ENCODE results near the gene CYBC1.

DNA sequence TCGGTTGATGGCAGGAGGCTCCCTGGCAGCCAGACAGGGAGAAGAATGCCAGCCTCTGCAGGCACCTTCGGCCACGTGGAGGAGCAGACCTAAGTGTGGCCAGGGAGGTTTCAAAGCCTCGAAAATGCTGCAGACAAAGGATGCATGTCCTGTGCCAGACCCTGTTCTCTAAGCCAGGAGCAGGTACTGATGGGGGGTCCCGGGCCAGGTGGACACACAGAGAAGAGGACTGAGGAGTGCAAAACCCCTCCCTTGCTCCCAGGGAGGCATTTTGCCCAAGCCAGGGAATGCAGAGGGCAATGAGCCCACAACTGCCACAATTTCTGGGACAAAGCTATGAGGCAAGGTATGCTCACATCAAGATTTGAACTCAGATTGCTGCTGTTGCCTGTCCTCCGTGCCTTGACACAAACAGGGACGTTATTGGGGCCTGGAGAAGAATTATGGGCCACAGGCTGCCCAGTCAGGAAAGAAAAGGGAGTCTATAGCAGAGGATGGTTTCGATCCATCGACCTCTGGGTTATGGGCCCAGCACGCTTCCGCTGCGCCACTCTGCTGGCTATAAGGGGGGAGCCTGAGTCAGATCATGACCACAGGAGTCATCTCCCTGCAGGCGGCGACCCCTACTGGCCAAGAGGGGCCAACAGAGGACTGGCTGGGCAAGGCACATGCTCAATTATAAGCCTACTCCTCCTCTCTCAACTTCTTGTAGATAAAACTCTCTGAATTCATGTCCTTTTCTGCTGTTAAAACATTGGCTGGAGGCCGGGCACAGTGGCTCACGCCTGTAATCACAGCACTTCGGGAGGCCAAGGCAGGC is 43.9 kb upstream of the CYBC1 start:
- TF ChIP-seq, protein P1, sequence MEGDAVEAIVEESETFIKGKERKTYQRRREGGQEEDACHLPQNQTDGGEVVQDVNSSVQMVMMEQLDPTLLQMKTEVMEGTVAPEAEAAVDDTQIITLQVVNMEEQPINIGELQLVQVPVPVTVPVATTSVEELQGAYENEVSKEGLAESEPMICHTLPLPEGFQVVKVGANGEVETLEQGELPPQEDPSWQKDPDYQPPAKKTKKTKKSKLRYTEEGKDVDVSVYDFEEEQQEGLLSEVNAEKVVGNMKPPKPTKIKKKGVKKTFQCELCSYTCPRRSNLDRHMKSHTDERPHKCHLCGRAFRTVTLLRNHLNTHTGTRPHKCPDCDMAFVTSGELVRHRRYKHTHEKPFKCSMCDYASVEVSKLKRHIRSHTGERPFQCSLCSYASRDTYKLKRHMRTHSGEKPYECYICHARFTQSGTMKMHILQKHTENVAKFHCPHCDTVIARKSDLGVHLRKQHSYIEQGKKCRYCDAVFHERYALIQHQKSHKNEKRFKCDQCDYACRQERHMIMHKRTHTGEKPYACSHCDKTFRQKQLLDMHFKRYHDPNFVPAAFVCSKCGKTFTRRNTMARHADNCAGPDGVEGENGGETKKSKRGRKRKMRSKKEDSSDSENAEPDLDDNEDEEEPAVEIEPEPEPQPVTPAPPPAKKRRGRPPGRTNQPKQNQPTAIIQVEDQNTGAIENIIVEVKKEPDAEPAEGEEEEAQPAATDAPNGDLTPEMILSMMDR (IDR thresholded peaks at IDR 0.05; ENCODE audit: borderline replicate concordance, extremely low read depth, low read length, poor library complexity, severe bottlenecking) = peak; percentile 87
- TF ChIP-seq EZH2 (IDR thresholded peaks at IDR 0.05; ENCODE audit: borderline replicate concordance, low read depth, low read length, severe bottlenecking) = no peak
